Epithelial cell of esophagus (primary cell): ENCODE results near the gene PLCXD3.
A peak's percentile ranks its signal among the peaks of the same experiment; 100 is the strongest.

ENCODE experiments used
- DNase-seq: peaks from one replicate; pipeline ENCODE4 v3.0.0; 2010; ENCODE audit warnings: low read depth
- H3K4me3 ChIP-seq: 2 replicates; pipeline ENCODE4 v1.5.1; 2011; ENCODE audit warnings: mild to moderate bottlenecking, low read length, control low read depth
- TF ChIP-seq, protein P1 (sequence below): IDR thresholded peaks from 2 replicates; pipeline ENCODE4 v1.5.1; 2011; ENCODE audit warnings: low read depth, mild to moderate bottlenecking, low read length, control low read depth, inconsistent platforms; ENCODE audit not compliant: insufficient read depth; ENCODE audit errors: missing control alignments

The PLCXD3 gene, protein sequence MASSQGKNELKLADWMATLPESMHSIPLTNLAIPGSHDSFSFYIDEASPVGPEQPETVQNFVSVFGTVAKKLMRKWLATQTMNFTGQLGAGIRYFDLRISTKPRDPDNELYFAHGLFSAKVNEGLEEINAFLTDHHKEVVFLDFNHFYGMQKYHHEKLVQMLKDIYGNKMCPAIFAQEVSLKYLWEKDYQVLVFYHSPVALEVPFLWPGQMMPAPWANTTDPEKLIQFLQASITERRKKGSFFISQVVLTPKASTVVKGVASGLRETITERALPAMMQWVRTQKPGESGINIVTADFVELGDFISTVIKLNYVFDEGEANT

DNA sequence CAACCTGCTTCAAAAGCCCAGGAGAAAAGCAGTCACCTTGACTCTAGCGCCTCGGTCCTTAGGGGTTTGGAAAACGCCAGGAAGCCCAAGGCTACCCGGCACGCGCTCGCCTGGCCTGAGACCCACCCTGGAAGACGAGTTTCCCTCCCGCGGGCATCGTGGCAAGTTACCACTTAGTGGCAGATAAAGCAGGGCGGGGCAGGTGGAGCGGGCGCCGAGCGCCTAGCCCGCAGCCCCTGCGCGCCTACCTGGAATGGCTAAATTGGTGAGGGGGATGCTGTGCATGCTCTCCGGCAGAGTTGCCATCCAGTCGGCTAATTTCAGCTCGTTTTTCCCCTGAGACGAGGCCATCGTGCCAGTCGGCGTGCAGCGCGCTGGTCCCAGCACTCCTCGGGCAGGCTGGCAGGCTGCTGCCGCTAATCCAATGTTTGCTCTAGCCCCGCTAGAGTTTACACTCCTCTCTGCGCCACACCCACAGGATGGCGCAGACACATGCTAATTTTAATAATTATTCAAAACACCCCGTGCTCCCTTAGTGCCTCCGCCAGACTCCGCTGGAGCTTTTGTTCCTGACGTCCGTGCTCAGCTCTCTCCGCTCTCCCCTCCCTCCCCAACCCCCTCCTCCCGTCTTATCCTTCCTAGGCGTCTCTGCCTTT lies at the start of gene PLCXD3:
Gene PLCXD3 (minus strand): TSS at position 426 of the 656 bp plus-strand sequence. CDS start 75 bp downstream, at position 351.
- DNase-seq = peak; percentile 34
- TF ChIP-seq, protein P1, sequence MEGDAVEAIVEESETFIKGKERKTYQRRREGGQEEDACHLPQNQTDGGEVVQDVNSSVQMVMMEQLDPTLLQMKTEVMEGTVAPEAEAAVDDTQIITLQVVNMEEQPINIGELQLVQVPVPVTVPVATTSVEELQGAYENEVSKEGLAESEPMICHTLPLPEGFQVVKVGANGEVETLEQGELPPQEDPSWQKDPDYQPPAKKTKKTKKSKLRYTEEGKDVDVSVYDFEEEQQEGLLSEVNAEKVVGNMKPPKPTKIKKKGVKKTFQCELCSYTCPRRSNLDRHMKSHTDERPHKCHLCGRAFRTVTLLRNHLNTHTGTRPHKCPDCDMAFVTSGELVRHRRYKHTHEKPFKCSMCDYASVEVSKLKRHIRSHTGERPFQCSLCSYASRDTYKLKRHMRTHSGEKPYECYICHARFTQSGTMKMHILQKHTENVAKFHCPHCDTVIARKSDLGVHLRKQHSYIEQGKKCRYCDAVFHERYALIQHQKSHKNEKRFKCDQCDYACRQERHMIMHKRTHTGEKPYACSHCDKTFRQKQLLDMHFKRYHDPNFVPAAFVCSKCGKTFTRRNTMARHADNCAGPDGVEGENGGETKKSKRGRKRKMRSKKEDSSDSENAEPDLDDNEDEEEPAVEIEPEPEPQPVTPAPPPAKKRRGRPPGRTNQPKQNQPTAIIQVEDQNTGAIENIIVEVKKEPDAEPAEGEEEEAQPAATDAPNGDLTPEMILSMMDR = no peak
- peak within 1 kb of the TSS; percentile 2 for H3K4me3 ChIP-seq

DNA sequence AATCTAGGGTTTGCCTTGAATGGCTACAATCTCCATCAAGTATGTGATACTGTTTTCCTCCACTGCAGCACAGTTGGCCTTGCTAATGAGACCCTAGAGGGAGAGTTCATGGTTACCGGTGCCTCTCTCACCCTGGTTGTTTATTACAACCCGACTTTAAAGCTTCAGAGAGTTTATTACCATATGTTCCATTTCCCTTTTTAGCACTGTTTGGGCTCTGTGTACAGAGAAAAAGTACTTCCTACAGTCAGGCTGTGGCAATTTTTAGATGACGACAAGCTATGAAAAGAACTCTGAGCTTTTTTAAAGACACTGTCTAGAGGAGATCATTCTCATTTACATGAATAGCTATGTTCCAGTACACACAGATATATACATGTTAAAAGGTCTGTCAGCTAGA lies 48.8 kb upstream of the PLCXD3 start:
- no peak overlapping the region for H3K4me3 ChIP-seq
- DNase-seq = no peak
- TF ChIP-seq, protein P1 = no peak

DNA sequence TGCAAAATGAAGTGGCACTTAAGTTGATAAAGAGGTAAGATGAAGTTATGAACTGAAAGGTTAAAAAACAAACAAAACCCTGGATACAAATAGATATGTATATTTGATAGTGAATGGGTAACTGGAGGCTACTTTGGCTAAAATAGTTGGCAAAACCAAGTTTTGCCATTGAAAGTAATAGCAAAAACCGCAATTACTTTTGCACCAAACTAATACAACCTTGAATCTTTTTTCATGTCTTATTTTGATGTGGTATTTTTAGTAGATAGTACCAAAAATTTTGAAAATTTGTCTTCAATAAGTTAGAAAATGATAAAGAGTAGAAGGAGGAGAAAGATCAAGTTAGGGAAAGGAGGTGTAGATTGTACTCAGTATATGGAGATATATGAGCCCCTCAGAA lies 47.9 kb upstream of the PLCXD3 start:
- TF ChIP-seq, protein P1 = no peak
- DNase-seq = no peak
- H3K4me3 ChIP-seq = no peak overlapping the region

DNA sequence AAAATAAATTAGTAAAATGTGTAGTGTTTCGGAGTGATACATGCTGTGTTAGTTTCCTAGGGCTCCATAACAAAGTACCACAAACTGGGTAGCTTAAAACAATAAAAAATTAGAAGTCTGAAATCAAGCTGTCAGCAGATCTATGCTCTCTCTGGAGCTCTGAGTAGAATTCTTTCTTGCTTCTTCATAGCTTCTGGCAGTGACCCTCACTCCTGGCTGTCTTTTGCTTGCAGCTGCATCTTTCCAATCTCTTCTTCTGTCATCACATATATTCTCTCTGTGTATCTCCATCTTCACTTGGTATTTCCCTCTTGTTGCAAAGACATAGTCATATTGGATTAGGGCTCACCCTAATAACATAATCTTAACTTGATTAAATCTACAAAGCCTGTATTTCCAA lies 37.6 kb upstream of the PLCXD3 start:
- DNase-seq = no peak
- H3K4me3 ChIP-seq = no peak overlapping the region
- TF ChIP-seq, protein P1 = no peak

DNA sequence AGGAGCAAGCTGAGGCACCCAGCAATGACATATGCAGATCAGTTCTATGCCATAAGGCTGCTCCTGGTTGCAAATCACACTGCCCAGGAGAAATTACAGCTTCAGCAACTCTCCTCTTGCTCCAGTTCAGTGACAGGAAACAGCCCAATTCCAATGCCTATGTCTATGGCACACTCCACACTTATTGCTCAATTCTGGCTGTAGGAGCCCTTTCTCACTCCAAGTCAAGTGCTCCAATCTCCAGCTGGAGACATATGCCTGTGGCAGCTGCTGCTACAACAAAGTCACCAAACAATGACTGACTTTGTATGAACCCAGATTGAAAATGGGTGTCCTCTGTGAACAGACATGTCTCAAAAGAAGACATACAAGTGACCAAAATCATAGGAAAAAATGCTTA lies 31.8 kb upstream of the PLCXD3 start:
- TF ChIP-seq, protein P1 = no peak
- no peak for DNase-seq
- H3K4me3 ChIP-seq = no peak overlapping the region

DNA sequence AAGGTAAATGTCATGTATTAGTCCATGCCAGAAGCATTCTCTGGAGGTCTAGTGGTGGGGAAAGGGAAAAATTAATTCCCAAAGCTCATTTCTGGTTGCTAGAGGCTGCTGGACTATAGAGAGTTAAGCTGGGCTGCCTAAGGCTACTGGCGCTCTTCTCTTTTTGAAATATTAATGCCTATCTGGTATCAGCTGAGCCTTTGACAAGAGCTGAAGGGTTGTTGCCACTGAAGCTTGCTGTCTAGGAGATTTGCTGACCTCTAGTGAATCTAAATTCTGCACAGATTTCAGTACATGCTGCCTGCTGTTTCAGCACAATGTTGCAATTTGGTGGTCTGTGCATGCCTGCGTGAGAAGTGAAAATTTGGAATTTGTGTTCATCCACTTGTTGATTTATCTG lies 29.1 kb upstream of the PLCXD3 start:
- TF ChIP-seq, protein P1 = no peak
- no peak for DNase-seq
- no peak overlapping the region for H3K4me3 ChIP-seq
